ENCODE results near the gene WFDC10A. TPM values are rescaled to one million over a fixed set of nuclear protein-coding genes. Genes with fewer than 3 reads are reported as not detected.

The WFDC10A gene
- total and polyA plus RNA-seq, 11 donors, result not detected

GRCh38 chr20:45672765-45673164 lies 43.2 kb downstream of the WFDC10A start:
- Histone ChIP-seq H3K4me1 (no peaks in the 10 kb centered on the region), H3K27ac (no peak overlapping the region)
- intact Hi-C loops (cut with DNase I), result no loop called here

GRCh38 chr20:45679650-45680049 lies 50.1 kb downstream of the WFDC10A start:
- H3K27ac ChIP-seq, result no peak overlapping the region
- H3K4me3 ChIP-seq, result no peak overlapping the region
- H3K4me1 ChIP-seq, result no peaks in the 10 kb centered on the region
- peaks cover 0 to 3% (median 0%) of the 10 kb centered on the region in 9 donors for H3K27me3 ChIP-seq
- ATAC-seq (no peak), DNase-seq (no peak)
- no peak for TF ChIP-seq CTCF (IDR thresholded peaks at IDR 0.05)
- no peak for TF ChIP-seq POLR2A (IDR thresholded peaks at IDR 0.05)
- intact Hi-C loops (cut with DNase I), result no loop called here
- H3K9me3 ChIP-seq, result peaks cover 0 to 46% (median 24%) of the 10 kb centered on the region in 12 donors
- H3K36me3 ChIP-seq, result no peaks in the 10 kb centered on the region

More at GRCh38 chr20:45672765-45673164, 43.2 kb downstream of the WFDC10A start:
- Histone ChIP-seq H3K4me3 (no peak overlapping the region), H3K9me3 (peaks cover 0 to 29% (median 5%) of the 10 kb centered on the region in 12 donors), H3K36me3 (no peaks in the 10 kb centered on the region), H3K27me3 (peaks cover 0 to 7% (median 0%) of the 10 kb centered on the region in 9 donors)
- DNase-seq, result no peak
- TF ChIP-seq CTCF (IDR thresholded peaks at IDR 0.05) (no peak), POLR2A (IDR thresholded peaks at IDR 0.05) (no peak)
- ATAC-seq, result no peak

Other genes starting within 250 kb of the WFDC10A start
- gene DBNDD2, start 221.4 kb upstream of the WFDC10A start, total RNA-seq, result 100 to 1,000 TPM; 209 to 395 (median 346) TPM
- gene DBNDD2, start 221.4 kb upstream of the WFDC10A start, polyA plus RNA-seq, result 100 to 1,000 TPM; 331 to 423 TPM
- 100 to 1,000 TPM; 124 to 224 (median 165) TPM for gene PIGT, start 213.6 kb upstream of the WFDC10A start, total RNA-seq
- gene PIGT, start 213.6 kb upstream of the WFDC10A start, polyA plus RNA-seq, result 100 to 1,000 TPM; 106 to 175 TPM
- 1 to 10 TPM in 1 of 9 donors, under 1 TPM in 1, not detected in 7; 0.77 to 4.7 TPM for gene WFDC2, start 160.0 kb upstream of the WFDC10A start, total RNA-seq
- gene WFDC2, start 160.0 kb upstream of the WFDC10A start, polyA plus RNA-seq, result under 1 TPM in 1 of 2 donors, not detected in 1; 0.51 TPM
- not detected for gene SPINT3, start 114.1 kb upstream of the WFDC10A start, total RNA-seq
- not detected for gene SPINT3, start 114.1 kb upstream of the WFDC10A start, polyA plus RNA-seq
- gene WFDC6, start 90.3 kb upstream of the WFDC10A start, total RNA-seq, result not detected
- not detected for gene WFDC6, start 90.3 kb upstream of the WFDC10A start, polyA plus RNA-seq
- under 1 TPM in 1 of 9 donors, not detected in 8; 0.20 TPM for gene EPPIN, start 82.3 kb upstream of the WFDC10A start, total RNA-seq
- not detected for gene EPPIN, start 82.3 kb upstream of the WFDC10A start, polyA plus RNA-seq
- gene WFDC8, start 50.5 kb upstream of the WFDC10A start, total RNA-seq, result not detected
- not detected for gene WFDC8, start 50.5 kb upstream of the WFDC10A start, polyA plus RNA-seq
- not detected for gene WFDC9, start 1.5 kb downstream of the WFDC10A start, total RNA-seq
- gene WFDC9, start 1.5 kb downstream of the WFDC10A start, polyA plus RNA-seq, result not detected
- not detected for gene WFDC11, start 40.5 kb downstream of the WFDC10A start, total RNA-seq
- not detected for gene WFDC11, start 40.5 kb downstream of the WFDC10A start, polyA plus RNA-seq
- not detected for gene WFDC13, start 72.3 kb downstream of the WFDC10A start, total RNA-seq
- not detected for gene WFDC13, start 72.3 kb downstream of the WFDC10A start, polyA plus RNA-seq
- not detected for gene WFDC10B, start 75.3 kb downstream of the WFDC10A start, total RNA-seq
- not detected for gene WFDC10B, start 75.3 kb downstream of the WFDC10A start, polyA plus RNA-seq
- not detected for gene SPINT4, start 92.6 kb downstream of the WFDC10A start, total RNA-seq
- gene SPINT4, start 92.6 kb downstream of the WFDC10A start, polyA plus RNA-seq, result not detected
- gene WFDC3, start 162.1 kb downstream of the WFDC10A start, total RNA-seq, result 1 to 10 TPM in 4 of 9 donors, under 1 TPM in 1, not detected in 4; 0.86 to 2.4 (median 1.4) TPM
- gene WFDC3, start 162.1 kb downstream of the WFDC10A start, polyA plus RNA-seq, result under 1 TPM in 1 of 2 donors, not detected in 1; 0.72 TPM
- gene DNTTIP1, start 162.2 kb downstream of the WFDC10A start, total RNA-seq, result 10 to 100 TPM; 10.1 to 24.9 (median 21.3) TPM
- gene DNTTIP1, start 162.2 kb downstream of the WFDC10A start, polyA plus RNA-seq, result 10 to 100 TPM; 25.0 to 31.5 TPM
- gene UBE2C, start 182.9 kb downstream of the WFDC10A start, total RNA-seq, result 10 to 100 TPM in 1 of 9 donors, 1 to 10 TPM in 3, under 1 TPM in 1, not detected in 4; 0.32 to 16.9 (median 1.7) TPM
- gene UBE2C, start 182.9 kb downstream of the WFDC10A start, polyA plus RNA-seq, result under 1 TPM in 1 of 2 donors, not detected in 1; 0.79 TPM
- gene TNNC2, start 197.6 kb downstream of the WFDC10A start, total RNA-seq, result not detected
- under 1 TPM; 0.14 to 0.30 TPM for gene TNNC2, start 197.6 kb downstream of the WFDC10A start, polyA plus RNA-seq
- gene SNX21, start 204.1 kb downstream of the WFDC10A start, total RNA-seq, result 10 to 100 TPM; 14.1 to 45.6 (median 21.4) TPM
- gene SNX21, start 204.1 kb downstream of the WFDC10A start, polyA plus RNA-seq, result 10 to 100 TPM; 13.7 to 18.6 TPM
- 10 to 100 TPM; 22.5 to 57.8 (median 31.4) TPM for gene ACOT8, start 227.7 kb downstream of the WFDC10A start, total RNA-seq
- 10 to 100 TPM; 34.2 to 44.6 TPM for gene ACOT8, start 227.7 kb downstream of the WFDC10A start, polyA plus RNA-seq
- 1 to 10 TPM; 1.9 to 3.1 (median 2.4) TPM for gene ZSWIM3, start 227.9 kb downstream of the WFDC10A start, total RNA-seq
- gene ZSWIM3, start 227.9 kb downstream of the WFDC10A start, polyA plus RNA-seq, result 1 to 10 TPM; 1.3 to 1.6 TPM

All from heart left ventricle (tissue), 16 donors.